GM18951 (cell line): ENCODE measurements around the gene NALCN.

Experiments used
- POLR2A ChIP-seq: IDR thresholded peaks from 4 replicates; pipeline ENCODE4 v1.6.1; 2011; ENCODE audit warnings: mild to moderate bottlenecking; ENCODE audit not compliant: insufficient read length, insufficient read depth; ENCODE audit errors: extremely low read depth
- in situ Hi-C: fragments of 300-500 bp; cut with MboI; formaldehyde crosslinking; loops from one replicate; pipeline ENCODE4 v1.12.0; 2022; ENCODE audit warnings: low sequenced_read_pairs, mixed read lengths, inconsistent platforms; ENCODE audit not compliant: unreplicated experiment

Gene NALCN

GRCh38 chr13:101265934-101266333 is 150.4 kb downstream of the NALCN start:
- TF ChIP-seq POLR2A: no peak
- in situ Hi-C loops: no loop called here

GRCh38 chr13:101264931-101265330 is 151.4 kb downstream of the NALCN start:
- TF ChIP-seq POLR2A: no peak
- in situ Hi-C loops: no loop called here

GRCh38 chr13:101262306-101262705 is 154.0 kb downstream of the NALCN start:
- in situ Hi-C loops: no loop called here
- no peak for TF ChIP-seq POLR2A

GRCh38 chr13:101258509-101258908 is 157.8 kb downstream of the NALCN start:
- in situ Hi-C loops: no loop called here
- no peak for TF ChIP-seq POLR2A

- in situ Hi-C loops: no loop called here
- no peak for TF ChIP-seq POLR2A
Observed at GRCh38 chr13:101258071-101258470, 158.2 kb downstream of the NALCN start.

GRCh38 chr13:101248739-101249514 is 167.4 kb downstream of the NALCN start:
- no peak for TF ChIP-seq POLR2A

GRCh38 chr13:101242720-101243119 is 173.6 kb downstream of the NALCN start:
- TF ChIP-seq POLR2A: no peak
- in situ Hi-C loops: no loop called here

More at GRCh38 chr13:101248739-101249514, 167.4 kb downstream of the NALCN start:
- in situ Hi-C loops: no loop called here

- TF ChIP-seq POLR2A: no peak
- in situ Hi-C loops: no loop called here
Observed at GRCh38 chr13:101238555-101238954, 177.8 kb downstream of the NALCN start.

- in situ Hi-C loops: no loop called here
- no peak for TF ChIP-seq POLR2A
Observed at GRCh38 chr13:101231751-101232428, 184.4 kb downstream of the NALCN start.

- TF ChIP-seq POLR2A: no peak
- in situ Hi-C loops: no loop called here
Observed at GRCh38 chr13:101230271-101230890, 185.9 kb downstream of the NALCN start.

GRCh38 chr13:101219609-101220265 is 196.6 kb downstream of the NALCN start:
- no peak for TF ChIP-seq POLR2A

GRCh38 chr13:101218484-101218883 is 197.8 kb downstream of the NALCN start:
- no peak for TF ChIP-seq POLR2A
- in situ Hi-C loops: no loop called here

More at GRCh38 chr13:101219609-101220265, 196.6 kb downstream of the NALCN start:
- in situ Hi-C loops: no loop called here

GRCh38 chr13:101217086-101217485 is 199.2 kb downstream of the NALCN start:
- in situ Hi-C loops: no loop called here

More at GRCh38 chr13:101217086-101217485, 199.2 kb downstream of the NALCN start:
- TF ChIP-seq POLR2A: no peak
